Measurements from ENCODE around the gene UBN1.

UBN1 gene

GRCh38 chr16:4882633-4883285 lies 35.5 kb downstream of the UBN1 start:
- no peaks in the 10 kb centered on the region for H3K4me1 ChIP-seq (ENCODE audit: insufficient read depth, low read length, severe bottlenecking)
- H3K27ac ChIP-seq (ENCODE audit: low read depth, low read length, poor library complexity, severe bottlenecking): no peak overlapping the region
- no peak overlapping the region for H3K9ac ChIP-seq (ENCODE audit: low read length)
- peaks cover 79% of the 10 kb centered on the region for H3K36me3 ChIP-seq (ENCODE audit: insufficient read depth, low read length)
- H4K20me1 ChIP-seq (ENCODE audit: insufficient read depth, low read length): no peaks in the 10 kb centered on the region
- H3K79me2 ChIP-seq (ENCODE audit: insufficient read depth, low read length): no peaks in the 10 kb centered on the region
- no peak overlapping the region for H2AFZ ChIP-seq (ENCODE audit: low read length)
- H3K4me3 ChIP-seq (ENCODE audit: low read depth, low read length, poor library complexity, severe bottlenecking): no peak overlapping the region
- H3K4me2 ChIP-seq (ENCODE audit: low read length): no peak overlapping the region
- no peaks in the 10 kb centered on the region for H3K27me3 ChIP-seq (ENCODE audit: insufficient read depth, low read length)
- no peaks in the 10 kb centered on the region for H3F3A ChIP-seq (ENCODE audit: insufficient read depth, low read length)
- no peaks in the 10 kb centered on the region for H3K9me2 ChIP-seq (ENCODE audit: low read depth, low read length)
- TF ChIP-seq, protein P1, sequence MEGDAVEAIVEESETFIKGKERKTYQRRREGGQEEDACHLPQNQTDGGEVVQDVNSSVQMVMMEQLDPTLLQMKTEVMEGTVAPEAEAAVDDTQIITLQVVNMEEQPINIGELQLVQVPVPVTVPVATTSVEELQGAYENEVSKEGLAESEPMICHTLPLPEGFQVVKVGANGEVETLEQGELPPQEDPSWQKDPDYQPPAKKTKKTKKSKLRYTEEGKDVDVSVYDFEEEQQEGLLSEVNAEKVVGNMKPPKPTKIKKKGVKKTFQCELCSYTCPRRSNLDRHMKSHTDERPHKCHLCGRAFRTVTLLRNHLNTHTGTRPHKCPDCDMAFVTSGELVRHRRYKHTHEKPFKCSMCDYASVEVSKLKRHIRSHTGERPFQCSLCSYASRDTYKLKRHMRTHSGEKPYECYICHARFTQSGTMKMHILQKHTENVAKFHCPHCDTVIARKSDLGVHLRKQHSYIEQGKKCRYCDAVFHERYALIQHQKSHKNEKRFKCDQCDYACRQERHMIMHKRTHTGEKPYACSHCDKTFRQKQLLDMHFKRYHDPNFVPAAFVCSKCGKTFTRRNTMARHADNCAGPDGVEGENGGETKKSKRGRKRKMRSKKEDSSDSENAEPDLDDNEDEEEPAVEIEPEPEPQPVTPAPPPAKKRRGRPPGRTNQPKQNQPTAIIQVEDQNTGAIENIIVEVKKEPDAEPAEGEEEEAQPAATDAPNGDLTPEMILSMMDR (IDR thresholded peaks at IDR 0.05; ENCODE audit: low read length): no peak
- no peak for TF ChIP-seq EZH2 (IDR thresholded peaks at IDR 0.05; ENCODE audit: borderline replicate concordance, low read length)
- H3K9me3 ChIP-seq (ENCODE audit: low read length): no peaks in the 10 kb centered on the region

- H2AFZ ChIP-seq (ENCODE audit: low read length): no peak overlapping the region
- no peak overlapping the region for H3K4me3 ChIP-seq (ENCODE audit: low read depth, low read length, poor library complexity, severe bottlenecking)
- H4K20me1 ChIP-seq (ENCODE audit: insufficient read depth, low read length): no peaks in the 10 kb centered on the region
- H3K9ac ChIP-seq (ENCODE audit: low read length): no peak overlapping the region
- no peaks in the 10 kb centered on the region for H3F3A ChIP-seq (ENCODE audit: insufficient read depth, low read length)
- peaks cover 72% of the 10 kb centered on the region for H3K36me3 ChIP-seq (ENCODE audit: insufficient read depth, low read length)
- no peaks in the 10 kb centered on the region for H3K9me3 ChIP-seq (ENCODE audit: low read length)
- H3K27ac ChIP-seq (ENCODE audit: low read depth, low read length, poor library complexity, severe bottlenecking): no peak overlapping the region
- no peaks in the 10 kb centered on the region for H3K4me1 ChIP-seq (ENCODE audit: insufficient read depth, low read length, severe bottlenecking)
- no peak overlapping the region for H3K4me2 ChIP-seq (ENCODE audit: low read length)
- TF ChIP-seq EZH2 (IDR thresholded peaks at IDR 0.05; ENCODE audit: borderline replicate concordance, low read length): no peak
- TF ChIP-seq, protein P1 (IDR thresholded peaks at IDR 0.05; ENCODE audit: low read length): no peak
- no peaks in the 10 kb centered on the region for H3K27me3 ChIP-seq (ENCODE audit: insufficient read depth, low read length)
- no peaks in the 10 kb centered on the region for H3K9me2 ChIP-seq (ENCODE audit: low read depth, low read length)
- H3K79me2 ChIP-seq (ENCODE audit: insufficient read depth, low read length): no peaks in the 10 kb centered on the region
Observed at GRCh38 chr16:4883501-4883900, 36.2 kb downstream of the UBN1 start.

DNA sequence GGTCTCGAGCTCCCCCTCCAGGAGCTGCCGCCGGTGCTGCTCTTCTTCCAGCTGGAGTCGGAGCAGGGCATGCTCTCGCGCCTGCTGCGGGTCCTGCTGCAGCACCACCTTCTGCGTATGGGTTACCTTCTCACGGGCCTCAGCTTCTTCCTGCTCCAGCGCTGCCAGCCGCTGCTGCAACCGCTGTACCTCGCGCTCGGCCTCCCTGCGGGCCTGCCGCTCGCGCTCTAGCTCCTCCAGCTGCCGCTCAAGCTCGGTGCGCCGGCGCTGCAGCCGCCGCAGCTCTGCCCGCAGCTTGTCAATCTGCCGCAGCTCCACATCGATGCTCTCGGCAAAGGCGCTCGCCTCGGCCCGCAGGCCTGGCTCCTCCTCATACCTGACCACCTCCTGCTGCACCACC lies 36.9 kb downstream of the UBN1 start:
- H3K36me3 ChIP-seq (ENCODE audit: insufficient read depth, low read length): peaks cover 66% of the 10 kb centered on the region
- no peak overlapping the region for H3K4me3 ChIP-seq (ENCODE audit: low read depth, low read length, poor library complexity, severe bottlenecking)
- no peak overlapping the region for H2AFZ ChIP-seq (ENCODE audit: low read length)
- no peaks in the 10 kb centered on the region for H3K9me3 ChIP-seq (ENCODE audit: low read length)
- H3K4me1 ChIP-seq (ENCODE audit: insufficient read depth, low read length, severe bottlenecking): no peaks in the 10 kb centered on the region
- H3K9me2 ChIP-seq (ENCODE audit: low read depth, low read length): no peaks in the 10 kb centered on the region
- H3K79me2 ChIP-seq (ENCODE audit: insufficient read depth, low read length): no peaks in the 10 kb centered on the region
- H3K4me2 ChIP-seq (ENCODE audit: low read length): no peak overlapping the region
- no peak for TF ChIP-seq EZH2 (IDR thresholded peaks at IDR 0.05; ENCODE audit: borderline replicate concordance, low read length)
- TF ChIP-seq, protein P1 (IDR thresholded peaks at IDR 0.05; ENCODE audit: low read length): no peak
- no peak overlapping the region for H3K9ac ChIP-seq (ENCODE audit: low read length)
- H3F3A ChIP-seq (ENCODE audit: insufficient read depth, low read length): no peaks in the 10 kb centered on the region
- no peaks in the 10 kb centered on the region for H4K20me1 ChIP-seq (ENCODE audit: insufficient read depth, low read length)
- H3K27ac ChIP-seq (ENCODE audit: low read depth, low read length, poor library complexity, severe bottlenecking): no peak overlapping the region
- H3K27me3 ChIP-seq (ENCODE audit: insufficient read depth, low read length): no peaks in the 10 kb centered on the region

Data from OCI-LY1 (cell line).